GM23338 (cell line): ENCODE data around the gene THSD4. TPM values are rescaled to one million over a fixed set of nuclear protein-coding genes. Genes with fewer than 3 reads are reported as not detected.

ENCODE experiments used
- ATAC-seq: fragments of 200-7000 bp; cut with Tn5 transposase; 3 replicates; pipeline ENCODE4 v1.9.1; 2020
- DNase-seq: peaks from one replicate; pipeline ENCODE4 v3.0.0-alpha.2; 2015; ENCODE audit warnings: low spot score
- H2AFZ ChIP-seq: fragments of 200-600 bp; sonication (generic); 2 replicates; pipeline ENCODE4 v1.8.0; 2016; ENCODE audit warnings: antibody characterized with exemption, mild to moderate bottlenecking, moderate library complexity
- H3F3A ChIP-seq: fragments of 200-600 bp; sonication (generic); replicated peaks from 2 replicates; pipeline ENCODE4 v1.8.0; 2017; ENCODE audit warnings: antibody characterized with exemption, mixed run types, low read depth
- H3K27ac ChIP-seq: fragments of 200-600 bp; sonication (generic); 2 replicates; pipeline ENCODE4 v1.6.1; 2016; ENCODE audit warnings: low read depth
- H3K27me3 ChIP-seq: fragments of 200-600 bp; sonication (generic); 2 replicates; pipeline ENCODE4 v1.8.0; 2016; ENCODE audit warnings: mild to moderate bottlenecking, mixed run types, moderate library complexity; ENCODE audit not compliant: insufficient read depth
- H3K36me3 ChIP-seq: fragments of 200-600 bp; sonication (generic); 2 replicates; pipeline ENCODE4 v1.8.0; 2016; ENCODE audit warnings: mild to moderate bottlenecking; ENCODE audit not compliant: insufficient read depth
- H3K4me1 ChIP-seq: fragments of 200-600 bp; sonication (generic); 2 replicates; pipeline ENCODE4 v1.8.0; 2016; ENCODE audit warnings: mild to moderate bottlenecking, moderate library complexity; ENCODE audit not compliant: insufficient read depth
- H3K4me2 ChIP-seq: fragments of 200-600 bp; sonication (generic); 2 replicates; pipeline ENCODE4 v1.7.1; 2017; ENCODE audit warnings: mixed run types
- H3K4me3 ChIP-seq: fragments of 200-600 bp; sonication (generic); 2 replicates; pipeline ENCODE4 v1.6.1; 2016; ENCODE audit warnings: mixed run types
- H3K79me2 ChIP-seq: fragments of 200-600 bp; sonication (generic); replicated peaks from 2 replicates; pipeline ENCODE4 v1.8.0; 2017; ENCODE audit warnings: mild to moderate bottlenecking; ENCODE audit not compliant: insufficient read depth
- H3K9me2 ChIP-seq: fragments of 200-600 bp; sonication (generic); 2 replicates; pipeline ENCODE4 v1.8.0; 2017; ENCODE audit not compliant: insufficient read depth
- H4K20me1 ChIP-seq: fragments of 200-600 bp; sonication (generic); replicated peaks from 2 replicates; pipeline ENCODE4 v1.8.0; 2017; ENCODE audit warnings: mild to moderate bottlenecking; ENCODE audit not compliant: insufficient read depth
- H3K27ac Mint-ChIP-seq: 2 replicates; pipeline ENCODE4 v1.8.0; 2020; ENCODE audit warnings: inconsistent platforms, mild to moderate bottlenecking, moderate library complexity, mixed read lengths
- H3K27me3 Mint-ChIP-seq: 3 replicates; pipeline ENCODE4 v1.8.0; 2022; ENCODE audit warnings: low read depth, mild to moderate bottlenecking, moderate library complexity, mixed read lengths, inconsistent platforms; ENCODE audit not compliant: insufficient read depth, poor library complexity
- H3K36me3 Mint-ChIP-seq: 3 replicates; pipeline ENCODE4 v1.8.0; 2021; ENCODE audit warnings: low read depth, mild to moderate bottlenecking, inconsistent platforms, moderate library complexity, mixed read lengths
- H3K4me1 Mint-ChIP-seq: 3 replicates; pipeline ENCODE4 v1.8.0; 2020; ENCODE audit warnings: mild to moderate bottlenecking, inconsistent platforms, mixed read lengths
- H3K4me3 Mint-ChIP-seq: 3 replicates; pipeline ENCODE4 v1.8.0; 2021; ENCODE audit warnings: moderate library complexity, mild to moderate bottlenecking, inconsistent platforms, mixed read lengths
- H3K9me3 Mint-ChIP-seq: 3 replicates; pipeline ENCODE4 v1.8.0; 2020; ENCODE audit warnings: moderate library complexity, mild to moderate bottlenecking, inconsistent platforms, mixed read lengths
- CREB1 ChIP-seq: fragments of 250-450 bp; sonication (Bioruptor Pico); IDR thresholded peaks from 2 replicates; pipeline ENCODE4 v1.5.0; 2020; ENCODE audit warnings: low read depth, mild to moderate bottlenecking, moderate library complexity
- JUNB ChIP-seq: IDR thresholded peaks from one replicate; pipeline ENCODE4 v1.6.1; 2016; ENCODE audit warnings: antibody characterized with exemption; ENCODE audit not compliant: unreplicated experiment
- NANOG ChIP-seq: IDR thresholded peaks from 2 replicates; pipeline ENCODE4 v1.6.1; 2016; ENCODE audit warnings: antibody characterized with exemption, borderline replicate concordance
- POLR2AphosphoS5 ChIP-seq: IDR thresholded peaks from 2 replicates; pipeline ENCODE4 v1.6.1; 2016; ENCODE audit warnings: antibody characterized with exemption, low read depth
- STAT1 ChIP-seq: IDR thresholded peaks from one replicate; pipeline ENCODE4 v1.6.1; 2016; ENCODE audit warnings: antibody characterized with exemption; ENCODE audit not compliant: unreplicated experiment
- ZNF462 ChIP-seq: fragments of 250-450 bp; sonication (Bioruptor Pico); IDR thresholded peaks from 2 replicates; pipeline ENCODE4 v1.5.0; 2020; ENCODE audit warnings: mild to moderate bottlenecking, moderate library complexity
- polyA plus RNA-seq: library from polyadenylated mRNA; unstranded; fragments of >200 nt; fragmentation: Nextera tagmentation; extraction: Ambion mirVana; gene quantifications from 2 replicates; pipeline ENCODE4 v1.2.1, GENCODE V29; 2016
- total RNA-seq: library from RNA; depleted of rRNA; stranded (reverse); fragments of >200 nt; shearing (Covaris generic); gene quantifications from 2 replicates; pipeline ENCODE4 v1.2.3, GENCODE V29; 2014

THSD4 gene
- total and polyA plus RNA-seq, 2 experiments from 2014 or later, result 2.0 to 7.4 TPM

- Histone ChIP-seq H3K27me3 (no peaks in the 10 kb centered on the region), H3K4me1 (no peaks in the 10 kb centered on the region), H3K4me3 (no peak overlapping the region), H2AFZ (no peak overlapping the region), H4K20me1 (no peaks in the 10 kb centered on the region), H3K4me2 (no peak overlapping the region), H3K27ac (no peak overlapping the region), H3F3A (no peaks in the 10 kb centered on the region), H3K36me3 (no peaks in the 10 kb centered on the region), H3K79me2 (no peaks in the 10 kb centered on the region), H3K9me2 (no peaks in the 10 kb centered on the region; the same call in 1 of the 2 replicates)
- DNase-seq, result no peak
- ATAC-seq, result no peak
- Mint-ChIP-seq H3K4me1 (no peaks in the 10 kb centered on the region), H3K9me3 (peaks cover 4% of the 10 kb centered on the region; the same call in 2 of the 3 replicates), H3K4me3 (no peak overlapping the region), H3K36me3 (no peaks in the 10 kb centered on the region), H3K27me3 (peaks cover 6% of the 10 kb centered on the region), H3K27ac (no peak overlapping the region)
- TF ChIP-seq NANOG (no peak), ZNF462 (CRISPR knock-in tag) (no peak), JUNB (no peak), STAT1 (no peak), POLR2AphosphoS5 (no peak), CREB1 (CRISPR knock-in tag) (no peak)
Observed at GRCh38 chr15:71754660-71755059, 639.4 kb downstream of the THSD4 start.
